ENCODE results near the gene SDC1. TPM values are rescaled to one million over a fixed set of nuclear protein-coding genes. Genes with fewer than 3 reads are reported as not detected.
"Not testable (repeated sequence)": the region's sequence is repeated elsewhere in the genome, so short reads cannot be mapped to it uniquely, and the experiment has no call there.

Gene SDC1
- total RNA-seq, 1 experiment from 2014 or later, result 22.3 TPM

DNA sequence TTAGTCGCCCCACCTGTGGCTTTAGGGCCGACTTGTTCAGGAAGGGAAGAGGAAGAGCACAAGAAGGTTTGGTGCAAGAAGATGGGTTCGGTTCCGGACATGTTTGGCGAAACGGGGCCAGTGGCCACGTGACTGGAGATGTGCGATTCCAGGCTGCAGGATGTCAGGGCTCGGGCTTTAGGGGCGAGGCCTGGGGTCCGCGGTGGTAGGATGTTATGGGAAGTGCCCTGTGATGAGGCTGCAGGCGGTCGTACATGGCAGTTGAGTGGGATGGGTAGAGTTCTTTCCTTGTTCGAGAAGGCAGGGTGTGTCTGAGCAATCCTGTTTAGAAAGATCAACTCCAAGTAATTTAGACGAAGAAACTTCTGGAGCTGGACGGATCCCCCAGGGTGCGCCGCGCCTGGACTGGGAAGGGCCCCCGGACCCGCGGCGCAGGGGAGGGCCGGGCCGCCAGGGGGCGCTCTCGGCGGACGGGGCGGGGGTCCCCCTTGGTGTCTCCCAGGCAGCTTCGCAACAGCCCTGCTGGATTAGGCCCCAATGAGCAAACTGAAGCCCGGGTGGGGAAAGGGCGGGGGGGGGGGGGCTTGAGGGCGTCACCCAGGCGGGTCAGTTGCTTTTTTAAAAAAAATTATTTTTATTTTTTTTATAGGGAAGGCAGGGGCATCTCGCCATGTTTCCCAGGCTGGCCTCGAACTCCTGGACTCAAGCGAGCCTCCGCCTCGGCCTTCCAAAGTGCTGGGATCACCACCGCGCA is 17.2 kb upstream of the SDC1 start:
- no peak overlapping the region for H2BK20ac ChIP-seq (ENCODE audit: low read depth, low read length, poor library complexity, severe bottlenecking)

GRCh38 chr2:20240291-20240690 is 15.4 kb upstream of the SDC1 start:
- DNase-seq; H2AFZ ChIP-seq (ENCODE audit: low read length); H3K27ac ChIP-seq (ENCODE audit: insufficient read length, low read depth, low read length); H4K91ac ChIP-seq (ENCODE audit: insufficient read length, low read depth, low read length); H3K27me3 ChIP-seq (ENCODE audit: insufficient read depth, low read length); H2BK5ac ChIP-seq (ENCODE audit: insufficient read length, low read length); H2BK120ac ChIP-seq (ENCODE audit: low read depth, low read length, poor library complexity, severe bottlenecking); H3K4ac ChIP-seq (ENCODE audit: low read depth, low read length); H2BK12ac ChIP-seq (ENCODE audit: insufficient read length, low read depth, low read length); H4K5ac ChIP-seq (ENCODE audit: insufficient read length, low read depth, low read length); H3K9ac ChIP-seq (ENCODE audit: extremely low read depth, insufficient read length, low read length); H2BK20ac ChIP-seq (ENCODE audit: low read depth, low read length, poor library complexity, severe bottlenecking); H3K79me2 ChIP-seq (ENCODE audit: insufficient read depth, low read length); H3K79me1 ChIP-seq (ENCODE audit: insufficient read depth, low read depth, low read length, poor library complexity, severe bottlenecking); H3T11ph ChIP-seq (ENCODE audit: low read length); H3K4me3 Mint-ChIP-seq; H2AK5ac ChIP-seq (ENCODE audit: insufficient read length, low read length); H3K9me3 ChIP-seq (ENCODE audit: control insufficient read depth, low read depth, low read length); H3K23ac ChIP-seq (ENCODE audit: insufficient read length, low read depth, low read length); H3K27ac Mint-ChIP-seq; H2BK15ac ChIP-seq (ENCODE audit: low read depth, low read length); H4K8ac ChIP-seq (replicated peaks; ENCODE audit: insufficient read length, low read depth, low read length); H3K4me2 ChIP-seq (ENCODE audit: insufficient read depth, insufficient read length, low read length); H3K23me2 ChIP-seq (ENCODE audit: insufficient read length, low read depth, low read length, poor library complexity, severe bottlenecking); H3K9me3 Mint-ChIP-seq; H3K56ac ChIP-seq (ENCODE audit: insufficient read length, low read depth, low read length); H3K4me1 ChIP-seq (ENCODE audit: insufficient read depth, low read length); H3K36me3 Mint-ChIP-seq (ENCODE audit: insufficient read depth in 1 of 3, low read depth in 3 of 3); H3K18ac ChIP-seq (ENCODE audit: insufficient read length, low read depth, low read length); H4K20me1 ChIP-seq (ENCODE audit: control insufficient read depth, insufficient read depth, insufficient read length); H3K14ac ChIP-seq (ENCODE audit: insufficient read depth, low read length); H3K27me3 Mint-ChIP-seq (ENCODE audit: low read depth): not testable (repeated sequence)
- peaks cover 14 to 22% of the 10 kb centered on the region in 2 experiments for H3K4me1 Mint-ChIP-seq
- no CpG with 5 or more reads among the region's 6 CpGs for WGBS (ENCODE audit: extremely low coverage, insufficient read length, low lambda C conversion rate)

More for the DNA sequence above, 17.2 kb upstream of the SDC1 start:
- Histone ChIP-seq H3K9ac (ENCODE audit: extremely low read depth, insufficient read length, low read length) (no peak overlapping the region), H3K18ac (ENCODE audit: insufficient read length, low read depth, low read length) (no peak overlapping the region), H3K56ac (ENCODE audit: insufficient read length, low read depth, low read length) (no peak overlapping the region), H3K4ac (ENCODE audit: low read depth, low read length) (no peak overlapping the region), H4K8ac (replicated peaks; ENCODE audit: insufficient read length, low read depth, low read length) (no peak overlapping the region), H3T11ph (ENCODE audit: low read length) (no peak overlapping the region), H2BK15ac (ENCODE audit: low read depth, low read length) (no peak overlapping the region), H2BK120ac (ENCODE audit: low read depth, low read length, poor library complexity, severe bottlenecking) (no peak overlapping the region), H2AFZ (ENCODE audit: low read length) (no peak overlapping the region), H3K14ac (ENCODE audit: insufficient read depth, low read length) (no peak overlapping the region), H3K23me2 (ENCODE audit: insufficient read length, low read depth, low read length, poor library complexity, severe bottlenecking) (no peaks in the 10 kb centered on the region), H3K23ac (ENCODE audit: insufficient read length, low read depth, low read length) (no peak overlapping the region), H3K4me2 (ENCODE audit: insufficient read depth, insufficient read length, low read length) (no peak overlapping the region), H3K4me1 (ENCODE audit: insufficient read depth, low read length) (no peaks in the 10 kb centered on the region), H4K5ac (ENCODE audit: insufficient read length, low read depth, low read length) (no peak overlapping the region), H2AK5ac (ENCODE audit: insufficient read length, low read length) (no peak overlapping the region), H2BK12ac (ENCODE audit: insufficient read length, low read depth, low read length) (no peak overlapping the region), H4K20me1 (ENCODE audit: control insufficient read depth, insufficient read depth, insufficient read length) (no peaks in the 10 kb centered on the region), H3K27ac (ENCODE audit: insufficient read length, low read depth, low read length) (no peak overlapping the region), H3K27me3 (ENCODE audit: insufficient read depth, low read length) (no peaks in the 10 kb centered on the region), H2BK5ac (ENCODE audit: insufficient read length, low read length) (no peak overlapping the region), H3K9me3 (ENCODE audit: control insufficient read depth, low read depth, low read length) (no peaks in the 10 kb centered on the region), H3K79me1 (ENCODE audit: insufficient read depth, low read depth, low read length, poor library complexity, severe bottlenecking) (no peaks in the 10 kb centered on the region), H4K91ac (ENCODE audit: insufficient read length, low read depth, low read length) (no peak overlapping the region), H3K79me2 (ENCODE audit: insufficient read depth, low read length) (no peaks in the 10 kb centered on the region)
- WGBS (ENCODE audit: extremely low coverage, insufficient read length, low lambda C conversion rate), result no CpG with 5 or more reads among the region's 43 CpGs
- Mint-ChIP-seq H3K9me3 (peaks cover 0 to 3% of the 10 kb centered on the region in 2 experiments; a peak in 1 of 5 replicates), H3K4me3 (no peak overlapping the region), H3K36me3 (ENCODE audit: insufficient read depth in 1 of 3, low read depth in 3 of 3) (peaks cover 0 to under 1% (median 0%) of the 10 kb centered on the region in 3 experiments; a peak in 2 of 7 replicates), H3K27me3 (ENCODE audit: low read depth) (peaks cover 7% of the 10 kb centered on the region), H3K27ac (no peak overlapping the region; a peak in 1 of 7 replicates), H3K4me1 (peaks cover 7 to 11% of the 10 kb centered on the region in 2 experiments)
- TF ChIP-seq CTCF (conservative IDR thresholded peaks at IDR 0.05), result peak; percentile 85
- DNase-seq, result peak; percentile 62
